NCI-H345 (cell line): ENCODE results near the gene FOXM1.
"Not testable (repeated sequence)": the region's sequence is repeated elsewhere in the genome, so short reads cannot be mapped to it uniquely, and the experiment has no call there.

Experiments
- DNase-seq: peaks from one replicate; lab custom pipeline; 2025; lab: John Stamatoyannopoulos, UW

The FOXM1 gene

DNA sequence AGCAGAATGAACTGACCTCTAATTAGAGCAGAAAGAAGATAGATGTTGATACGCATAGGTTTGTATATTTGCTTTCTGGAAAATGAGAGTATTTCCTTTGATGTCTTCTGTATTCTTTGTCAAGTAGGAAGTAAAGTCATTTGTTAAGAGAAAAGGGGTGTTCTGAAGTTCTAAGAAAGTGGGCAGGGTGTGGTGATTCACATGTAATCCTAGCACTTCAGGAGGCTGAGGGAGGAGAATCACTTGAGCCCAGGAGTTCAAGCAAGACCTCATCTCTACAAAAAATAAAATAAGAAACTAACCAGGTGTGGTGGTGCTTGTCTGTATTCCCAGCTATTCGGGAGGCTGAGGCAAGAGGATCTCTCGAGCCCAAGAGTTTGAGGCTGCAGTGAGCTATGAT, 2.9 kb upstream of the FOXM1 start:
- DNase-seq = no peak

DNA sequence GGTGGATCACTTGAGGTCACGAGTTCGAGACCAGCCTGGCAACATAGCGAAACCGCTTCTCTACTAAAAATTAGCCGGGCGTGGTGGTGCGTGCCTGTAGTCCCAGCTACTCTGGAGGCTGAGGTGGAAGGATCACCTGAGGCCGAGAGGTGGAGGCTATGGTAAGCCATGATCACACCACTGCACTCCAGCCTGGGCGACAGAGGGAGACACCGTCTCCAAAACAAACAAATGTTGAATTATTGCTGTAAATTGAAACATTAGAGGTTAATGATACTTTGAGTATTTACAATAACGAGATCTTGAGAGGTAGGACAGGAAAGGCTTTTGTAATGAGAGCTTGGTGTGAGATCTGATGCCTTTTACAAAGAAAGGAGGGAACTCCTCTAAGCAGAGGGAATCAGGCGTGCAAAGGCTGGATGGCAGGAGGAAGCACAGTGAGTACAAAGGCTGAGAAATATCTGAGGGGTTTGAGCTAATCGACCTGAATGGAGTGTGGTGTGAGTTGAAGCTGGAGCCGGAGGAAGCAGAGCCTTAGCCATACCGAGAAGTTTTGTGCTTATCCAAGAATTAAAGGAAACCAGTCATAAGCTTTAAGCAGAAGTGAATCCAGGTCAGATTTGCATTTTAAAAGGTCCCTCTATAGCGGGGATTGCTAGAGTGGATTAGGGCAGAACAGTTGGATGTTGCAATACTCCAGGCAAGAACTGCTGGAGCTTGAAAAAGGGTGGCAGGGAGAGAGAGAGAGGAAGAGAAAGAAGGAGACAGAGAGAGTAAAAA, 1.2 kb upstream of the FOXM1 start:
- peak; percentile 54 for DNase-seq

DNA sequence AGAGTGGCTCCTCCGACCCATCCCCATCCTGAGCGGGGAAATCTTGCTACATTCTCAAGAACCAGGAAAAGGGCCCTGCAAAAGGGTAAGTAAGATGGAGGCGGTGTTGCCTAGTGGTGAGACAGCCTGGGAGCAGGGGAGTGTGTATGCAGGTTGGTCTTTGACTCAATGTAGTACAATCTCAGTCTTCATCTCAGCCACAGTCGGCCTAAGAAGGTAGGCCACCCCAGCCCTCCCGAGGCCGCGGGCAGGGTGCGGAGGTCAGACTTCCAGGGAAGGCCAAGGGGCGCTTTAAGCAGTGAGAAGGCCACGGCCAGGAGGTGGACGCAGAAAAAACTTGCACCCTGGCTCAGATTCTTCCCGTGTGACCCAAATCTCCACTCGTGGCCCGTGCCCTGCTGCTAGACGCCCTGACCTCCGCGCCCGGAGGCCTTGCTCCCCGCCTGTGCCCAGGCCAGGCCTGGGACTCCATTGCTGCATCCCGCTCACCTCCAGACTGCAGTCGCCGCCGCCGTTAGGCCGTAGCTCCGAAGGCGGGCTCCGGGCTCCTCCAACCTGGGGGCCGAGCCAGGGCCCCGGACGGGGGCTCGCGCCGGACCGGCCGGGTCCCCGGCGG, 435 bp downstream of the FOXM1 start:
- no peak for DNase-seq

DNA sequence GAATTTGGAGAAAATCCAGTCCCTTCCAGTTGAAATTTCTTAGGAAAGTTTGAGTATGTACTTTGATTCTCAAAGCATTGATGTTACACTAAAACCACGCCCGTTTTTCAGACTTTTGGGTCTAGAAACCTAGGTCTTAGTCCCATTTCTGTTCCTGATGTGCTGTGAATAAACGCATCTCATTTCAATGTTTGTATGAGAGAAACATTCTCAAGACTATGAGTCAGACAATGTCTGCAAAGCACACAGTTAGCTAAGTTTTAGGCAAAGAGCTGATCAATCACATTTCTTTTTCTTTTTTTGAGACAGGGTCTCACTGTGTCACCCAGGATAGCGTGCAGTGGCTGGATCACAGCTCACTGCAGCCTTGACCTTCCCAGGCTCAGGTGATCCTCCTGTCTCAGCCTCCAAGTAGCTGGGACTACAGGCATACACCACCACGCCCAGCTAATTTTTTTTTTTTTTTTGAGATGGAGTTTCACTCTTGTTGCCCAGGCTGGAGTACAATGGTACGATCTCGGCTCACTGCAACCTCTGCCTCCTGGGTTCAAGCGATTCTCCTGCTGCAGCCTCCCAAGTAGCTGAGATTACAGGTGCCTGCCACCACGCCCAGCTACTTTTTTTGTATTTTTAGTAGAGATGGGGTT, 7.9 kb downstream of the FOXM1 start:
- DNase-seq = not testable (repeated sequence)

DNA sequence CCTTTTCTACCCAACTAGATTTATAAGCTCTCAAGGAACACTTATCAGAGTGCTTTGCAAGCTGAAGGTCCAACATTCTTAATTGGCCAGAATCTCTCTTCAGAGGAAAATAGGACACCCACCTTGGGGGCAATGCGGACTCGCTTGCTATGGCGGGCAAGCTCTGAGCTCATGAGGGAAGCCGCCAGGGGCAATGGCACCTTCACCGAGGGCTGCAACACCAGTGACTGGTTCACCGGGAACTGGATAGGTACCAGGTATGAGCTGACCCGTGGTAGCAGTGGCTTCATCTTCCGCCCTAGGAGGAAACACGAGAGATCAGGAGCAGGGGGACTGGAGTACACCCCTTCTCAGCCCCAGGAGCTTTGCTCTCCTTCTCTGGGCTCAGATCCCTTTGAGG, 12.8 kb downstream of the FOXM1 start:
- DNase-seq = no peak

DNA sequence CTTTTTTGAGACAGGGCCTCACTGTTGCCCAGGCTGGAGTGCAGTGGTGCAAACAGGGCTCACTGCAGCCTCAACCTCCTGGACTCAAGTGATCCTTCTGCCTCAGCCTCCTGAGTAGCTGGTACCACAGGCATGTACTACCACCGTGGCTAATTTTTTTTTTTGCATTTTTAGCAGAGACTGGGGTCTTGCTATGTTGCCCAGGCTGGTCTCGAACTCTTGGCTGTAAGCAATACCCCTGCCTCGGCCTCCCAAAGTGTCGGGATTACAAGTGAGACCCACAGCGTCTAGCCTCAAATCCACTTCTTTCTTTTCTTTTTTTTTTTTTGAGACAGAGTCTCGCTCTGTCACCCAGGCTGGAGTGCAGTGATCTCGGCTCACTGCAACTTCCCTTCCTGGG, 13.6 kb downstream of the FOXM1 start:
- not testable (repeated sequence) for DNase-seq

DNA sequence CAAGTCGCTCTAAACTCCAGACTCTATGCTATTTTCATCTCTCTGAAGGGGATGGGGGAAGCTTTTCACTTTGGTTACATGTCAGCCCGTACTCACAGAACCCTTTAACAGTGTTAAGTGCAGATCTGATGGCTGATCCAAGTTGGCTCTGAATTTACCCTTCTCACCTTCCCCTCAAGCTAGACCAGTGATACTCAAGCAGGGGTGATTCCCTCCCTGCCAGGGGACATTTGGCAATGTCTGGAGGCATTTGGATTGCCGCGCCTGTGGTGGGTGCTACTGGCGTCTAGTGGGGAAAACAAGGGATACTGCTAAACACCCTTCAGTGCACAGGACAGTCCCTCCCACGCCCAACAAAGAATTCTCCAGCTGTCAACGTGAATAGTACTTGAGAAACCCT, 14.1 kb downstream of the FOXM1 start:
- DNase-seq = no peak

DNA sequence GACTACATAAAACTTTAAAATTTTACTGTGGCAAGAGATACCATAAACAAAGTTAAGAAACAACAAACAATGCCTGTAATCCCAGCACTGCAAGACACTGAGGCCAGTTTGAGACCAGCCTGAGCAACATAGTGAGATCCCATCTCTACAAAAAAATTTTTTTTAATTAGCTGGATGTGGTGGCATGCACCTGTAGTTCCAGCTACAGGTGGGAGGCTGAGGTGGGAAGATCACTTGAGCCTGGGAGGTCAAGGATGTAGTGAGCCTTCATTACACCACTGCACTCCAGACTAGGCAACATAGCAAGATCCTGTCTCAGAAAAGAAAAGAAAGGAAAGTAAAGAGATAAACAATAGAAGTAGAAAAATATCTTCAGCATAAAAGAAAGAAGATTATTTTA, 16.8 kb downstream of the FOXM1 start:
- DNase-seq = no peak

DNA sequence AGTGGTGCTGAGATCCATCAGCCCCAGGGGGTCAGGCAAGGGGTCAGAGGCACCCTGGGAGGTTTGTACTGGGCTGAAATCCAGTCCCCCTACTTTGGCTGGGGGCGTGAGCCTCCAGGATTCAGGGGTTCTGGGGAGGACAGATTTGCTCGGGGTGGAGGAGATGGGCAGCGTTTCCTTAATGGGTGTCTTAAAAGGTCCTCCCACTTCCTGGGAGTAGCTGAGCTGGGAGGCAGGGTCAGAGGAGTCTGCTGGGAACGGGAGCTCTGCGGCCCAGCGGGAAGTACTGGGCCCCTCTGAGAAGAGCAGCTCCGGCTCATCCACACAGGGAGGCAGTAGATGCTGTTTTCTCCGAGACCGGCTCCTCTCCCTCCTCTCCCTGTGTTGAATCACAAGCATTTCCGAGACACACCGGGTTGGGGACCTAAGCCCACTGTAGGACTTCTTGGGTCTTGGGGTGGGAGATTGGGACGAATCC, 18.0 kb downstream of the FOXM1 start:
- DNase-seq = no peak

DNA sequence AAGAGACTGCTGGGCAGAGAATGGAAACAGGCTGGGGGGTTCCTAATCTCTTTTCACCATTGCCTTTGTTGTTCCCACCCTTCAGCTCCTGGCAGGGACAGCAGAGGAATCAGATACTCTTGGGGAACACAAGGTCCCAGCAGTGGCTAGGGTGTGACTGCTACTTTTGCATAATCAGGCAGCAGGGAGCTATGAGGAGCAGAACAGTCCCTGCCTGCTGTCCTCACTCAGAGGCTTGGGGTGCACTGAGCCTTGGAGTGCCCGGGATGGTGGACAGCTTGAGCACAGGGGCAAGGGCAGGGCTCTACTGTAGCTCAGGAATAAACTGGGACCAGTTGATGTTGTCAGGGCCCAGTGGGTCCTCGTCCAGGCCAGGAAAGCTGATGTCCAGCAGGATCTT, 18.6 kb downstream of the FOXM1 start:
- no peak for DNase-seq

DNA sequence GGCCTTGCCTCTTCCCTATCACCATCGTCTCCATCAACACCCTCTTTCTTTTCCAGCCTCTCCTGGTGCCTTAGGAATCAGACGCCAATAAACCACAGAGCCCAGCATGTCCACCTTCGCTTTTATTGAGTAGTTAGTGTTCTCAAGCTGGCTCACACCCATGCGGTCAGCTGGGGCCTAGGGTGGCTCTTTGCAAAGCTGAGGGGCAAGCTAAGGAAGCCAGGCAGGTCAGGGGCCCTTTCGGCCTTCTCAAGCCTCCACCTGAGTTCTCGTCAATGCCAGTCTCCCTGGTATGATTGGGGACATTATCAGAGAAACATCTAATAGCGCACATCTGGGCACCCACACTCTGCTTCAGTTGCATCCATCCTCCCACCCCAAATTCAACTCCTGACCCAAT, 19.4 kb downstream of the FOXM1 start:
- DNase-seq = no peak

DNA sequence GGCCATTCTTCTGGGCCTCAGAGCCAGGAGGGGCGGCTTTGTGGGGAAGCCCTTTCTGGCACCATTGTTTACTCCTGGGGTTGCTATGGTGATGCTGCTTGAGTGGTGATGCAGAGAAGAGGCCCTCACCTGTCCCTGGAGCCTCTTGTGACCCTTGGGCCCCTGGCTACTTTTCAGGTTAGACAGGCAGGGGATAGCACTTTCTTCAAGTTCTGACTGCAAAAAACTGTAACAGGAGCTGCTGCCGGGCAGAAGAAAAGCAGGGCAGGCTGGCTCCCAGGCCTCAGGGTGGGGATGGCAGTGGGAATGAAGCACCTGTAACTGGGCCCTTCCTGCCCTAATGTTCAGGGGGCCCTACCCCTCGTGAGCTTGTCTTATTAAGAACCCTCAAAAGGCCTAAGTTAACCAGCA, 19.9 kb downstream of the FOXM1 start, which contains the start of gene TEX52:
Gene TEX52 (minus strand): TSS at position 19 of the 411 bp plus-strand sequence. CDS start 13 bp downstream, at position 6.
- no peak for DNase-seq

DNA sequence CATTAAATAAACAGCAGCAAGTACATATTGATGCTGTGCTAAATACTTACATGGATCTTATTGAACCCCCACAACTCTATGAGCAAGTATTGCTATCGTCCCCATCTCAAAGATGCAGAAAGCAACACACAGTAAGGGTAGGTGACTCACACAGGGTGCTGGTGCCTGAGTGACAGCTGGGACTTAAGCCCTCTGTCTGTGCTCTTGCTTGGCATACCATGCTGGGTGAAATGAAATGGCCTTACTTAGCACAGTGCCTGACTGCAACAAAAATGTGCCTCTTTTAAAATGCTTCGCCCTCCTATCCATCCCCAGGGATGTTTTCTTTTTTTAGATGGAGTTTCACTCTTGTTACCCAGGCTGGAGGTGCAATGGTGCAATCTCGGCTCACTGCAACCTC, 20.9 kb downstream of the FOXM1 start:
- DNase-seq = no peak

DNA sequence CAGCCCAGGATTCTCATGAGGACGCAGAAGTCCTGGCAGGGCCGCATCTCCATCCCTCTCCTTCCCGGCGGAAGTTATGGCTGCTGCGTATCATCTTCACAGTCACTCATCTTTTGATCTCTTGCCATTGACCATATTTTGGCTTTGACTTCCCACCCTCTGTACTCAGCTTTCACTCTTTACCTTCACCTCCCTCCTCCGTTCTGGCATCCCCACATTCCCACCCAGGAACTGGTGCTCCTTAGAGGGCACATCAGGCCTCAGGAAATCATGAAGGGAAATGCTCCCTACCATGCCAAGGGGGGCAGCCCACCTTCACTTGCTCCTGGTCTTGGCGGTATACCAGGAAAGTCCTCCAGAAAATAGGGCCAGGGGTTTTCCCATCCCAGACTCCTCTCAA, 21.4 kb downstream of the FOXM1 start:
- no peak for DNase-seq

DNA sequence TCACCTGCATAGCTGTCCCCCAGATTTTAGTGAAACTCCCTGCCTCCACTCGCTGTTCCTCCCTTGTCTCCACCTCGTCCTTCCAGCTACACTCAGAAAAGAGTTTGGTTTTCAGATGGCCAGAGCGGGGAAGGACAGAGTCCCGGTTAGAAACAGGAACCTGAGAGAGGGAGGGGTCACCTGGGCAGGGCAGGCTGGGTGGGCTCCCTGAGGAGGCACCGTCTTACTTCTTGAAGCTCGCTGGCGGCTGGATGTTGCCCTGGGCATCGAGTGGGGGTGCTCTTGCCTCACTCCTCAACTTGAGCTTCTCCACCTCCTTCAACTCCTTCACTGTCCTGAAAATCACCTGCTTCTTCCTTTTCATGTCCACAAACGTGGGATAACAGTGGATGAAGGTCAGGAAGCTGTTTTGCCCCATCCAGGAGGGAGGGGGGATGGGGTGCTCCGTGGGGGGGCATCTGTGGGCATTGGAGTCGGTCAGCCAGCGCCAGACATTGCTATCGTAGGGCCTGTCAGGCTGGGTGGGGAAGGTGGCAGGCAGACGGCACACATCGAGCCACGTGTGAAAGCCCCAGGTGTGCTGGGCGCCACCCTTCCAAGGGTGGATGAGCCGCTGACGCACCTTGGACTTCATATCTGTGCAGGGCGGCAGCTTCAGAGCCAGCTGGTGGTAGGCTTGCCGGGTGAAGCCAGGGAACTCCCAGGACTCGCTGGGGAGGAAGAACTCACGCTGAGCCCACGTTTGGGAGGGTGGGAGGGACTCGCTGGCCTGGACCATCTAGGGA, 22.1 kb downstream of the FOXM1 start:
- no peak for DNase-seq

DNA sequence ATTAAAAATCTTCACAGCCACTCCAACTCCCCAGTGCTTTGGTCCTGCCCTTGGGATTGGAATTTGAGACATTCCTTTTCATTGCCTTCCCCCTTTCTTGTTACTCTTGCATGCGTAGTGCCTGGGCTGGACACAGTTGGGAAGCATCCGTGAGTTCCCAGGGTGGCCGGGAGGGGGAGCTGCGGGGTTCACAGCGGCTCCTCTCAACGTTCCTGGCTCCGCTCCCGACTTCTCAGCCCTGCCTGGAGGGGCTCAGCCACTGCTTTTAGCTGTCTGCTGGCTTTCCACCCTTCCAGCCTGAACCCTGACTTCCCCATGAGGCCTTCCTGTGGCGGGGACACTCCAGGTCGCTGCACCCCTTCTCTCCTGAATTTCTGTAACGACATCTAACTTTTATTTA, 23.3 kb downstream of the FOXM1 start:
- peak; percentile 53 for DNase-seq

DNA sequence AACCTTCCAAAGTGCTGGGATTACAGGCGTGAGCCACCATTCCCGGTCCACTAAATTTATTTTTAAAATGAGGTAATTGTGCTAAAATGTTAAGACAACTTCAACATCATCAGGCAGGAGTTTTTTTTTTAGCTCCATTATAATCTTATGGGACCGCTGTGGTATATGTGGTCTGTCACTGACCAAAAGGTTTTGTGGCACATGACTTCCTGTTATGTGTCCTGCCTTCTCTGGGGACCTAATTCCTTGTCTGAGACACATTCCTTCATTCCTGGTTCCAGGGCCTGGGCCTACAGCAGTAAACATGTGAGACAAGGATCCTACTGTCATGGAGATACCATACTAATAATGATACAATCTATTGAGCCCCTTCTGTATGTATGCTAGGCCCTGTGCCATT, 25.0 kb downstream of the FOXM1 start:
- no peak for DNase-seq

DNA sequence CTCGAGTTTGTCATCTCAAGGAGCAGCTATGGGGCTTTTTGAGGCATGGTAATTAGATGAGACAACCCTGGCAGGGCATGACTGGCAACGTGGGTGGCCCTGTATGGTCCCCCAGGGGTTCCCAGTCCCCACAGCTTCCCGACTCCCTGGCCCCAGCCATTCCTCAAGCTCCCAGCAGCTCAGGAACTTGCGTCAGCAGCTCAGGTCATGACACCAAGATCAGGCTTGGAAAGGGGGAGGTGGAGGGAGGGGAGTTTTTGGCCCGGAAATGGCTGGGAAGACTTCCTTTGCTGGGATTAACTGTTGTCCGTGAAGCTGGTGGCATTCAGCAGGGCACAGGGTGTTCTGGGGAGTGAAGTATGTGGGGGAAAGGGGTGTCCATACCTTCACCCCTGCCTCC, 31.7 kb downstream of the FOXM1 start:
- no peak for DNase-seq

DNA sequence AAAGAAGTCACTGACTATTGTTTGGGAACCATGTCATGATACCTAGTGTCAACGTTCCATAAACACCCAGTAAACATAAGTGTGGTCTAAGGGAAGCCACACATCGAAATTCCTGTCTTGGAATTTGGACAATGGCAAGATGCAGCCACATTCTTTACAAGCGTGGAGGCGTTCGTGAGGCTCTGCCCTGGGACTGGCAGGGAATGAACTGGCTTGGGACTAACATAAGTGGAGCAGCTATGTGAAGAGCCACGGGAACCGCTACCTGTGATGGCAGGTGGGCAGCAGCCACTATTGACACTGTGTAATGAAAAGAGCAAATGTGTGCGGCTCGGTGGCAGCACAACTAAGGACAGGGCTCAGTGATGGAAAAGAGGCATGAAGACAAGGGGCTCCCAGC, 32.2 kb downstream of the FOXM1 start:
- no peak for DNase-seq

DNA sequence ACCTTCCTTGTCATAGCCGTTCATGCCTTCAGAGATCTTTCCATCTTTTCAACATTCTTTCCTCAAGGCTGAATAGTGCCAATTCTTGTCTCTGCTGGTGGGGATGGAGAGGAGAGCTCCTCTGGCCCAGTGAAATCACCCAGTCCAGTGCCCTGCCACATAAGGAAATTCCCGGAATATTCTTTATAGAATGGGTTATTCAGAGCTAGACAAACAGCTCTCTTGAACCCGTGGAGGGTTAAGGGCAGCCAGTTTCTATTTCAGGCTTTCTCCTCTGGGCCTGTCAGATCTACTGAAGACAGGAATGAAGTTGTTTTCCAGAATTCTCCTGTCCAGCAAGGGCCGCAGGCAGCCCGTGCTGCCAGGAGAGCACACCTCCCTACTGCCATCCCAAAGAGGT, 34.0 kb downstream of the FOXM1 start:
- DNase-seq = no peak

DNA sequence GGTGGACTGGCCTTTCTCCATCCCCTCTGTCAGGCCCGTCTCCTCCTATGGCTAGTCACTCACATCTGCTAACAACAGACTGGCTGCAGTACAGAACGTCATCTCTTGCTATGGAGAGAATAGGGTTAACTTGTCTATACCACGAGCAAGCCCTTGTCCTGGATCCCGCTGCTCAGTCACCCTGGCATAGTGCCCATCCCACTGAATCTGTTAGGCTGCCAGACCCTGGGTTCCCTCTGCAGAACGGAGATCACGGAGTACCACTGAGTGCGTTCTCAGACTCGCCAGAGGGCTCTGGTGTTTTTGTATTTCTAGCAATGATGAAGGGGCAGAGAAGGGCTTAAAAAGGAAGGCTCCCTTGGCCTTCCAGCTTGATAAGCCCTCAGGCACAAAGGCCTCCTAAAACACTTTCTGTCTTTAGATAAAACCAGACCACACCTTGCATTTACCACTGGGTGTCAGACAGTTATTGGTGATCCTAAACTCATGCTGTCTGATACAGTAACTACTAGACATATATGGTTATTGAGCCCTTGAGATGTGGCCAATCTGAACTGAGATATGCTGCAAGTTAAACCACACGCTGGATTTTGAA, 35.8 kb downstream of the FOXM1 start:
- peak; percentile 32 for DNase-seq

DNA sequence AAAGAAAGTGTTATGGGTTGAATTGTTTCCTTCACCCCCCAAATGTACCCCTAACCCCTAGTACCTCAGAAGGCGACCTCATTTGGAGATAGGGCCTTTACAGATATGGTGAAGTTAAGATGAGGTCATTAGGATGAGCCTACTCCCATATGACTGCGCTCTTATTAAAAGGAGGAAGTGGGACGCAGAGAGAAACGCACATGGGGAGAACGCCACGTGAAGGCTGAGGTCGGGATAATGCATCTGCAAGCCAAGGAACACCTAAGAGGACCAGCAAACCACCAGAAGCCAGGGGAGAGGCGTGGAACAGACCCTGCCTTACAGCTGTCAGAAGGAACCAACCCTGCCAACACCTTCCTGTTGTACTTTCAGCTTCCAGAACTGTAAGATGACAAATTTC, 40.4 kb downstream of the FOXM1 start:
- no peak for DNase-seq
